Endometrium (tissue), 2 donors: ENCODE data around the gene OXTR.
"Not testable (repeated sequence)": the region's sequence is repeated elsewhere in the genome, so short reads cannot be mapped to it uniquely, and the experiment has no call there.

Experiments
- FAIRE-seq: peaks from 2 replicates; lab custom pipeline; 2012; peaks lifted over from hg19 to GRCh38; lab: Jason Lieb, UNC
- donor health status: control.
- donor health status: control.

The OXTR gene

DNA sequence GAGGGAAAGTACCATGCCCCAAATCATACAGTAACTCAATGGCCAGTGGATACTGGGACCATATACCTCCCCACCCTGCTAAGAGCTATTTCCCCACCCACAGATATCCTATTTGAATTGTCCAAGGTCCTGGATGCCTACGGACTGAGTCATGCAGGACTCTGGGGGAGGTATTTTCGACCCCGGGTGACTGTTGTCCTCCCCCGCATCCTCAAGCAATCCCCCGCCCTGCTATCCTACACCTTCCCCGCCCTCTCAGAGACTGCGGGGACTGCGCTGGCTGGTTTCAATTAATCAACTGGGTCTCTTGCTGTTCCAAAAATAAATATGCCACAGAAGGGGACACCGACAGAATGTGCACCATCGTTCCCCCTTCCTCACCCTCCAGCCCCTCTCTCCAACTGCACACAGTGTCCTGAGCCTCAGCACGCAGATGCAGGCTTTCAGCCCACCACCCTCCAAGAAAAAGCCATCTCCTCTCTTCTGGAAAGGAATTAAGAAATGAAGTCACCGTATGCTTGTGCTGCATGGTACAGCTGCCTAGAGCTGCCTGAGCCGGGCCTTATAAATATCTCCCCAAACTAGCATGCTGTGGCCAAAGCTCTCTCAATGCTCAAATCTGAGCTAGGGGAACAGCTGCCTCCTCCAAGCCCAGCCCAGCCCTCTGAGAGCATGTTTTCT, 27.7 kb downstream of the OXTR start:
- FAIRE-seq, result no peak

DNA sequence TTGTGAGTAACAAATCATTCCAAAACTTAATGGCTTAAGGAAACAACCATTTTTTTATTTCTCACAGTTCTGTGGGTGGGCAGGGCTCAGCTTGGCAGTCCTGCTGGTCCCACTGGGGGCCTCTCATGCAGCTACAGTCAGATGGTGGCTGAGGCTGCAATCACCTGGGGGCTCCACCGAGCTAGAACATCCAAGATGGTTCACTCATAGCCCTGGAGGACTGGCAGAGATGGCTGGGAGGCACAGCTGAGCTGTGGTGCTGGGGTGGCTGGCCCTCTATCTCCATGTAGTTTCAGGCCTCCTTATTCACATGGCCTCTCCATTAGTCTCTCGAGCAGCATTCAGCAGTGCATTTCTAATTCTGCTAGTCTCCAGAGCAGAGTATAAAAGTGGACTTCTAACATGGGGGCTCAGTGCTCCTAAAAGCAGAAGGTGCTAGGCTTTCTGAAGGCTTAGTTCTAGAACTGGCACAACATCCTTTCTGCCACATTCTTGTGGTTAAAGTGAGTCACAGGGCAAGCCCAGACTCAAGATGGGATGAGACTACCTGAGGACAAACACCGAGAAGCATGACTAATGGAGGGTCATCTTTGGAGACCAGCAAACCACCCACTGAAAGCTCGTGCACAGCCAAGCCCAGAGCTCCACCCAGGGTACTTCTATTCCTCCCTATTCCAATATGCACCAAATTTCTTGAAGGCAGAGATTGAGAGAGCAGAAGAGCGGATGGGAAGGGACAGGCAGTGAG, 29.5 kb downstream of the OXTR start:
- no peak for FAIRE-seq

DNA sequence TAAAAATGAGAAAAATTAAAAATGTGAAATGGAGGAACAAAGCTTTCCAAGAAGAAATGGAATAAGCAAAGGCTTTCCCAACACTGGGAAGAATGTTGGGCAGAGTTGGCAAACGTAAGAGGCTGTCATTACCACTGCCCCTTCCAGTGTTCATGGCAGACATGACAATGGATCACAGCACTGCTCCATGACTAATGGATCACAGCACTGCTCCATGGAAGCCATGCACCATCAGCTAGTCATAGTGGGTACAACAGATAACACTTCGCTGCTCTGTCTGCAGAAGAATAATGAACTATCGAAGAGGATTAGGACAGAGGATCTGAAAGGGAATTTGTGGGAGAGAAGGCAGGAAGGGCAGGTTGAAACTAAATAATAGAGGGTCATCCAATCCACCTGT, 30.8 kb downstream of the OXTR start:
- no peak for FAIRE-seq

DNA sequence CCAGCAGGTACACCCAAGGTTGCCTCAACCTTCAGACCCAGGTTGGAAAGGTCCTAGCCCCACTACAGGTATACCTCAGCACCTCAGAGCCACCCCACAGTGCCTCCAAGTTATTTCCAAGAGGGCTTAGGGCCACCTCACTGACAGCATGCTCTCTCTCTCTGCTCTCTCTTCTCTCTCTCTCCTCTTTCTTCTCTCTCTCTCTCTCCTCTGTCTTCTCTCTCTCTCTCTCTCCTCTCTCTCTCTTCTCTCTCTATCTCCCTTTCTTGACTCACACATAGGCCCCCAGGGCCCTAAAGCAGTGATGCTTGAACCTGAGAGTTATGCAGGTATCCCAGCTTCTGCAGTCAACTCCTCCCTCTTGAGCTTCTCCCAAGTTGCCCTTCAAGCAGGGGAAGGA, 31.6 kb downstream of the OXTR start:
- no peak for FAIRE-seq

DNA sequence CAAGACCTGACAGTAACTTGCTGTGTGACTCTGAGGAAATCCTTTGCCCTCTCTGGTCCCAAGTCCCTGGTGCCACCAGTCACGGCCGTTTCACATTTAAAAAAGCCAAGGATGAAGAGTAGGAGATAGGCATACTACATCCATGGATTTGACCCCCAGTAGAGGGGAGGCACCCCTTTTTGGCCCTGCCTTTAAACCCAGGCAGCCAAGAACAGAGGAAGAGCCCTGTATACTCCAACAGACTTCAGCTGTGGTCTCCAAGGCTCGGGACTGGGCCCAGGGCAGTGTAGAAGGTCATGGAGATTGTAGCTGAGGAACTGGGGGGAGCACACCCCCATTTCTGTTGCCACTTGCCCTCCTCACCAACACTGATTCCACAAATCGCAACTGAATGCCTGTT, 32.1 kb downstream of the OXTR start:
- FAIRE-seq, result no peak

DNA sequence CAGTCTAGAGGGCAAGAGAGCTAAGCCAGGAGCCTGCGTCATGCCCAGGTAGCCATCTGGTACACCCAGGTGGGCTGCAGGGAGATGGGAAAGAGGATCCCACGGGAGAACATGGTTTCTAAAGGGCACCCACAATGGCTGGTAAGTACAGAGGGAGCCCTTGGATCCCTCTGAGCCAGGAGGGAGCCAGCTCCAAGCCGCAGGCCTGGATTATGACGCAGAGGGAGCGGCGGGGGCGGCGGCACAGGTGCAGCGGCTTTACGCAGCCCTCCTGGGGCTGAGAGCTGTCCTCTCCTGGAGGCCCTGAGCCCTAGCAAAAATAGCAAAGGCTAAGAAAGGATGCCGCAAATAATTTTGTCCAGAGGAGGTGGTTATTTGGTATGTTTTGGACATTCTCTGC, 33.0 kb downstream of the OXTR start:
- no peak for FAIRE-seq

DNA sequence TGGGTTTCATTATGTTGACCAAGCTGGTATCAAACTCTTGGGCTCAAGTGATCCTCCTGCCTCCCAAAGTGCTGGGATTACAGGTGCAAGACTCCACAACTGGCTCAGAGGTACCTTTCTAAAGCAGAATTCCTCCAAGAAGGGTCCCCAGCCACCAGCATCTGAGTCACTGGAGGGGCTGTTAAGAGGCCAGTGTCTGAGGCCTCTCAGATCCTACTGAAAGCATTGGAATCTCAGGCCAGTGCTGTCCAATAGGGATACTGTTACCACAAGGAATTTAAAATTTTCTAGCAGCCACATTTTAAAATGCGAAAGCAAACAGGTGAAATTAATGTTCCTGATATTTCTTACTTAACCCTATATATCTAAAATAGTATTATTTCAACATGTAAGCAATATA, 34.5 kb downstream of the OXTR start:
- no peak for FAIRE-seq

DNA sequence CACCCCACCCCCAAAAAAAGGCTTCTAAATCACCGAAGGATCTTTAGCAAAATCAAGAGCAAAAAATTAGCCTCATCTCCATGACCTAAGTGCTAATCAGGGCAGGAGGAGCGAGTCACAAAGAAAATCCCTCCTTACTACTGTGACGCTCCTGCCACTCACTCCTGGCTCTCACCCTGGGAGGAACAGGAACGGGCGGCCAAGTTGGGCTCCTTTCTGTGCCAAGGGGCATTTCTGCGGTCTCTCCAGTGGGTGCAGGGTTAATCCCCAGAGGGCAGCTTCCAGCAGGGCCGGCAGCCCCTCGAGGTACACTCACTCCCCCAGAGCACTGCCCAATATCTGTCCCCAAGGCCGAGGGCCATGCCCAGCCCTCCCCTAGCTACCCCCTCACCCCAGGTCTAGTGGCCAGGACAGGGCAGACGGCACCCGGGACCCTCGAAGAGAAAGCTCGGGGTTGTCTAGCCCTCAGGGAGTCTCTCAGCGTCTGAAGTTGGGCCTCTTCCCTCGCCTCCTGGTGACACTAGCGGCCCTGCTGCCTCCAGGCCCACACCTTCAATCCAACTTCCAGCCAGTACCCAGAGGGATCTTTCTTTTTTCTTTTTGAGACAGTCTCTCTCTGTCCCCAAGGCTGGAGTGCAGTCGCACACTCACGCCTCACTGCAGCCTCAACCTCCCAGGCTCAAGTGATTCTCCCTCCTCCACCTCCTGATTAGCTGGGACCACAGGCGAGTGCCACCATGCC, 35.1 kb downstream of the OXTR start:
- no peak for FAIRE-seq

DNA sequence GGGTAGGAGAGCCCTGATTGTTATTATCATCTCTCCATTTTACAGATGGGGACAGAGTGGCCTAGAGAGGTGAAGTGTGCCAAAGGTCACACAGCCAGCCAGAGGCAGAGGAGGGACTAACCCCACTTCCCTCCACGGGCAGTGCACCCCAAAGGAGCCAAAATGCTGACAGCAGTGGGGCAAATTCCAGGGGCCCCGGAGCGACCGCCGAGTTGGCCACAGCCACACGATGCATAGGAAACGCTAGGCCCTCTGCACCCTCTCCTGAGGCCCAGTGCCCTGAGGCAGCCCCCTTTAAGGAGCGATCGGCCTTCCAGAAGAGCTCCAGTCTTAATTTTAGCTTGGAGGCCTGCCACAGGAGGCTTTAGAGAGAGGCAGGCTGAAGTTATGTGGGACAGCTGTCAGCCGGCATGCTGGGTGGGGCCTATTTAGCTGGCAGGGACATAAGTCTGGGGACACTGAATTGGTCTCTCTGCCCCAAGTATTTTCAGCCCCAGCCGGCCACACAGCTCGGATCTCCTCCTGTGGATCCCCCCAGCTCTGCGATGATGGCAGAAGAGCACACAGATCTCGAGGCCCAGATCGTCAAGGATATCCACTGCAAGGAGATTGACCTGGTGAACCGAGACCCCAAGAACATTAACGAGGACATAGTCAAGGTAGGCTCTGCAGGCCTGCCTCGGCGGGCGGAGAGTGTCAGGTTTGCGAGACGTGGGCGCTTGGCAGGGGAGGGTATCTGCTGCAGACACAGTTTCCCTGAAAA, 35.9 kb downstream of the OXTR start, which contains the start of gene CAV3:
Gene CAV3, plus strand, starts transcription at position 471 of the 763 bp plus-strand sequence. Its CDS starts 75 bp downstream, at position 546.
- FAIRE-seq, result no peak

DNA sequence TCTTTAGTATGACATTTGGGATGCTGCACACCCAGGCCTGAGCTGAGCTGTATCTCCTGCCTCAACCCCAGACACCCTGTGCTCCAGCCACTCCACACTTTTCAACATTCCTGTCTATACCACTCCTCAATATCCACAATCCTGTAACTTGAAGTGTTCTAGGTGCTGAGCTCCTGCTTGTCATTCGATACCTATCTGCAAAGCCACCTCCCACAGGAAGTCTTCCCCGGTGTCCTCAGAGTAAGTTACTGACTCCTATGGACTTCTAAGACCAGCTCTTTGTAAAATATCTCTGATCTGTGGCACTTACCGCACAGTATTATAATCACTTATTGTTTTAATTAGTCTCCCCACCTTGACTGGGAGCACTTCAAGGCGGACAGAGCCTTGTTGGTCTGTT, 37.0 kb downstream of the OXTR start:
- FAIRE-seq, result no peak

DNA sequence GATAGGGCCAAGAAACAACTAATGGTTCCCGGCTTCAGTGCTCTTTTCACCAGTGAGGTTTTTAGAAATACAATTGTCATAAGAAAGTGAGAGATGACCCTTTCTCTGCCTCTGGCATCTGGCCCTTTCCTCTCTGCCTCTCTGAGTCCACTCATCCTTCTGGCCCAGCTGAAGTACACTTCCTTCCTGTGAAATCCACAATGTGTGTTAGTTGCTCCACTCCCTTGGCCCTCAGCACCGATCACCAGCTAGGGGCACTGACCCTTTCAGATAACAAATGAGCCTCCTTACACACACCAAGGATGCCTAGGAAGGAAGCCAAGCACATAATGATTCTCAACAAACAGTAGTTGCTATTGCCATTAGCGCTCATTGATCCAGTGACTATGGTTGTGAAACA, 38.8 kb downstream of the OXTR start:
- FAIRE-seq, result no peak

DNA sequence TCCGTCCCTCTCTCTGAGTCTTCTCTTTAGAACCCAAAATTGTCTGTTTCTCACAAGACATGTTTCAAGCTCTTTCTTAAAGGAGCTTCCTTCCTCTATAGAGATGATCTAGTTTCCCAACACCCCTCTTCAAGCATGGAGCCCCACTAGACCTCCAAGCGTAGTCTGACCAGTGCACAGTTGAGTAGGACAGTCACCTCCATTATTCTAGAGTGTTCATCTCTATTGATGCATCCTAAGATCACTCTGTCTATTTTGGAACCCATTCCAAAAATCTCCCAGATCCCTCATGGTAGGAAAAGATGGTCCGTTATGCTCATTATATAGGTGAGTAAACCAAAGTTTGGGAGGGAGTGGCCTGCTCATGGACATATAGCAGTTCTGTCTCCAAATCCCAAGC, 39.9 kb downstream of the OXTR start:
- FAIRE-seq, result no peak

DNA sequence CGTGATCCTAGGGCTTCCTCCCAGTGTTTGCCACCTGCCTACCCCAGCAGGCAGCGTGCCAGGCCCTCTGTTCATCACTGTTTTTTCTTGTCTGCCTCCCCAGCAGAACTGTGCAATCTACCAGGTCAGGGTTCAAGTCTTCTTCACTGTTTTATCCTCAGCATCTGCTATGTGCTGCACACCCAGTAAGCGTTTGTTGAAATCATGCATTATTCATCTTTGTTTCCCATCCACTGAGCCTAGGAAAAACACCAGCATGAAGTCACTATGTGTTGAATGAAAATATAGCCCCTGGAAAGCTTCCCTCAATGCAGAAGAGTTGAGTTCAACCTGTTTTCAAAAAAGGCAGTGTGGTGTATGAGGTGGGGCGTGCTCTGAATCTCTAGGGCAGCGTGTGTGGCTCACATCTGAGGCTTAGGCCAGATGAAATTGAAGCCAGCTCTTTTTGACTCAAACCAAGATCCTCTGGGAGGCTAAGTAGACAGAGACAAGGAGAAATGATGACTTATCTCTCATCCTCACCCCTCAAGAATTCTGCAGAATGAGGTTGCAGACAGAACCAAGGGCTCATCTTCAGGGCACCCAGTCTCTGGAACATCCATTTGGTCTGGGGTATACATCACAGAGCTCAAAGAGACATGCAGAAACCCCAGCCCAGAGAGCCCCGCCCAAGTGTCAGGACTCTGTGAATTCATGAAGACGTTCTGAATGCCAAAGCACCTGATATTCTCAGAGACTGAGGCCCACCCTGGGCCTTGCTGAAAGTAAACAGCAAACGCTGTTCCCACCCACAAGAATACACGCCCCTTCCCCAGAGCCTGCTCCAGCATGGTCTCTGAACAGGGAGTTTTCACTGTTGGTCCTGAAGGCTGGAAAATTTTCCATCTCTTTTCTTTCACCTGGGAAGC, 41.6 kb downstream of the OXTR start:
- FAIRE-seq, result no peak

DNA sequence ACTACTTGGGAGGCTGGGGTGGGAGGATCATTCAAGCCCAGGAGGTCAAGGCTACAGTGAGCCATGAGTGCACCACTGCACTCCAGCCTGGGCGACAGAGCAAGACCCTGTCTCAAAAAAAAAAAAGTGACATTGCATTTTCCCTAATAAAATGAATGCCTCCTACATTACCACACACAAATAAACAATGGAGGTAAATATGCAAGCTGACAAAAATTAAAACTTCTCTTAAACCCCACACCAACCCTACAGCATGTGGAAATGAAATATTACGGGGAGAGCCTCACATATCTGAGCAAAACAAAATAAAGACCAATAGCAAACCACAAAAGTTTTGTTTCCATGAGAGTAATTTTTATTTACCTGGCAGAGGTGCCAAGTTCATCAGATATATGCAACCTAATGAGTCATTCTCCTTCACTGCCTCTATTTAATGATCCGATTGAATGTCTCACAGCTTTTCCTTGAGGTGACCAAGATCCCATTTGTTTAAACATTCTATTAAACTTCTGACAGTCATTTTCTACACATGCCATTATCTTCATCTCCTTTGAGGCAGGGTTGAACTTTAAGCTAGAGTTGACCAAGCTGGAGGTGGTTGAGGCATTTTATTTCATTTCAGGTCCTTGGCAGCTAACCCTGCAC, 45.2 kb downstream of the OXTR start:
- no peak for FAIRE-seq

DNA sequence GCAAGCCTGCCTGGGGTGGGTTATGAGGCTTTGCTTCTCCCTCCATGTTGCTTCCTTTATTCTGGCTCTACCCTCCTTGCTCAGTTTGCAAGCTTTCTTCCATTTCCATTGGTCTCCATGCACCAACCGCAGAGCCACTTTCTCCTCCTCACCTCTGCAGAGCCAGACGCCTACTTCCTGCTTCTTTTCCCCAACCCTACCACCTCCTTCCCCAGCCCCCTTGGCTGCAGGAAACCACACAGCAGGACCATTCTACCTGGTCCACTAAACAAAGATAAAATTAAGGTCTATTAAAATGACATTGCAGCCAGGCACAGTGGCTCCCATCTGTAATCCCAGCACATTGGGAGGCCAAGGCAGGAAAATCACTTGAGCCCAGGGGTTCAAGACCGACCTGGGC, 45.8 kb downstream of the OXTR start:
- no peak for FAIRE-seq

DNA sequence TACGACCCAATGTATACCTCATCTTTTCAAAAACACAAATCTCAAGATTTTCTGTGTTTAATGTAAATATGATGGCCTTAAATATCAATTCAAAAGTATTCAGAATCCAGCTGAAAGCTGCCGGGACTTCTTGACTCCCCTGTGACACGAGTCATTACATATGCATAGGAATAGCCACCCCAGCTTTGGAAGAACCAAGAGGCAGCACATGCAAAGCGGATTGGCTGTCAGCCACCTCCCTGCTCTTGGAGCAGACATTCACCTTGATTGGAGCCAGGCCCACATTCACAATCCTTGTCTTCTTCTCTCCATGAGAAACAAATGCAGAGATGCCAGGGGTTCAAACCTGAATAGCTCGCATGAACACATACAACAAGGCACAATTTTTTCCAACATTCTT, 46.6 kb downstream of the OXTR start:
- FAIRE-seq, result no peak

DNA sequence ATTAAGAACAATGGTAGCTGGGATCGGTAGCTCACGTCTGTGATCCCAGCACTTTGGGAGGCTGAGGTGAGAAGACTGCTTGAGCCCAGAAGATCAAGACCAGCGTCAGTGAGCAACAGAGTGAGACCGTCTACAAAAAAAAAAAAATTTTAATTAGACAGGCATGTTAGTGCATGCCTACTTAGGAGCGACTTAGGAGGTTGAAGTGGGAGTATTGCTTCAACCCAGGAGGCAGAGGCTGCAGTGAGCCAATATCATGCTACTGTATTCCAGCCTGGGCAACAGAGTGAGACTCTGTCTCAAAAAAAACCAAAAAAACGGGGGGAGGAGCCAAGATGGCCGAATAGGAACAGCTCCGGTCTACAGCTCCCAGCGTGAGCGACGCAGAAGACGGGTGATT, 53.7 kb downstream of the OXTR start:
- not testable (repeated sequence) for FAIRE-seq

DNA sequence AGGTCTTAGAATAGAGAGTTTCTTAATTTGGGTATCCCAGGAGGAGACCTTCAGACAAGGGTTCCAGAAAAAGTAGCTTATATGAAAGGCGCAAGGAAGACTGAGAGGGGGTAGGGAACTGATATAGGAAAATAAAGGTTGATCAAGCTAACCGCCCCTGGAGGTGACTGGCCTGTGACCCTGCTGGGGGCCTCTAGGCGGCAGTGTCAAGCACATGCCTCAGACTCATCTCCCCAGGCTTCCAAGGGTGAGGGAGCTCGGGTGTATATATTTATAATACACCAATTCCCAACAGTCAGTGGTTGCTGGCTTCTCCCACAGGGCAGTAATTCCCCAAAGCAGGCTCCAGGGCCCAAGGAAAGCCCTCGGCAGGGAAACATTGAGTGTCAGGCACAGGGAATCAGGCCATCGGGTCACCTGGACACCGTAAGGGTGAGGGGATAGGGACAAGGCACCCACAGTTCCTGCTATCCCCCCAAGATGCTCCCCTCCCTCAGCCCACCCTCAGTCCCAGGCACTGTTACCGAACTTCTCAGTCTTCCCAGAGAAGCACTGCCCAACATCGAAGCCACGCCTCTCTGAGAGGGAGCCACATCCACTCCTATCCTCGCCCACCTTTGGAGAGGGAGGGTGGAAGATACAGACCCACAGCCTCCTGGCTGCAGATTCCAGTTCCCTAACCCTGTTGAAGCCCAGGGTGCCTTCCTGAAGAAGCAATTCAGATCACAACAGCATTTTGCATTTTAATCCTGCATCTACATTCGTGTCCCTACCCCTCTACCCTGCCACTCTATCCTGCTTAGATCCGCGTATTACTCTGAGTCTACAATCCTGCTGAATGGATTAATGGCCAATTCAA, 55.3 kb downstream of the OXTR start:
- FAIRE-seq, result no peak

DNA sequence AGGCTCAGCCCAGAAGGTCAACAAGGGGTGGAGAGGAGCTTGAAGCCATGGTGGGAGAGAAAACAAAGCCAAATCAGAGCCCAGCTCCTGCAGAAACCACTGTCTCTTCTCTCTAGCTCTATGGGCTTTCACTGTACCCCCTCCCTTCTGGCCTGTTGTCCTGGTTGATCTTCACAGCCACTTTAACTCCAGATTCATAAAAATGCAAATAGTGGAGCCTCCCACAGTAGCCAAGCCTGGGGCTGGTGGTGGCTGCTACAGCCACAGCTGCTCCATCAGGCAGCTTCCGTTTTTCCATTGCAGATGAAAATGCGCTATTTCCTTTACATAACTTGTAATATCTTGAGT, 56.5 kb downstream of the OXTR start:
- FAIRE-seq, result no peak
